Omental fat pad (tissue), 4 donors: ENCODE measurements around the gene PDE6C. TPM values are rescaled to one million over a fixed set of nuclear protein-coding genes. Genes with fewer than 3 reads are reported as not detected.

ENCODE experiments used
- ATAC-seq: fragments of 150-250 bp; one replicate; pipeline ENCODE4 v1.9.1; 2016; ENCODE audit warnings: mild to moderate bottlenecking, moderate library complexity; ENCODE audit not compliant: low FRiP score
- DNase-seq: peaks from one replicate; pipeline ENCODE4 v3.0.0-alpha.2; 2019; ENCODE audit warnings: low spot score
- total RNA-seq, 4 donors: library from RNA; depleted of rRNA; stranded (reverse); fragments of >200 nt; gene quantifications; one replicate each; pipeline ENCODE4 v1.1.0, GENCODE V29; 2016
- TF ChIP-seq, protein P1 (sequence below), 3 donors: fragments of 450-650 bp; IDR thresholded peaks; one replicate each; pipeline ENCODE4 v1.5.1; 2016 to 2017; ENCODE audit warnings: antibody characterized with exemption in 3 of 3, mild to moderate bottlenecking in 3 of 3, moderate library complexity in 2 of 3

PDE6C gene
- total RNA-seq, 4 donors from 2014 or later = not detected

DNA sequence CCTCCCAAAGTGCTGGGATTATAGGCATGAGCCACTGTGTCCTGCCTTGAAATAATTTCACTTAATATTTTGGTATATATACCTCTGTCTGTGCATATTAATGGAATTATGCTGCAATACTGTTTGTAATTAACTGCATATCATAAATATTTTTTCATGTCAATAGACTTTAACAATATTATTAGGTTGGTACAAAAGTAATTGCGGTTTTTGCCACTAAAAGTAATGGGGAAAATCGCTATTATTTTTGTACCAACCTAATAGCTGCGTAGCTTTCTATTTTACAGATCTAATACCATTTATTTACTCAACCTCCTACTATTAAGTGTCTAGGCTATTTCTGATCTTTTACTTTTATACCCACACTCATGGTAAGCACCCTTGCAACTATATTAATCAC, 3.9 kb upstream of the PDE6C start:
- DNase-seq = no peak
- ATAC-seq = no peak
- TF ChIP-seq, protein P1, sequence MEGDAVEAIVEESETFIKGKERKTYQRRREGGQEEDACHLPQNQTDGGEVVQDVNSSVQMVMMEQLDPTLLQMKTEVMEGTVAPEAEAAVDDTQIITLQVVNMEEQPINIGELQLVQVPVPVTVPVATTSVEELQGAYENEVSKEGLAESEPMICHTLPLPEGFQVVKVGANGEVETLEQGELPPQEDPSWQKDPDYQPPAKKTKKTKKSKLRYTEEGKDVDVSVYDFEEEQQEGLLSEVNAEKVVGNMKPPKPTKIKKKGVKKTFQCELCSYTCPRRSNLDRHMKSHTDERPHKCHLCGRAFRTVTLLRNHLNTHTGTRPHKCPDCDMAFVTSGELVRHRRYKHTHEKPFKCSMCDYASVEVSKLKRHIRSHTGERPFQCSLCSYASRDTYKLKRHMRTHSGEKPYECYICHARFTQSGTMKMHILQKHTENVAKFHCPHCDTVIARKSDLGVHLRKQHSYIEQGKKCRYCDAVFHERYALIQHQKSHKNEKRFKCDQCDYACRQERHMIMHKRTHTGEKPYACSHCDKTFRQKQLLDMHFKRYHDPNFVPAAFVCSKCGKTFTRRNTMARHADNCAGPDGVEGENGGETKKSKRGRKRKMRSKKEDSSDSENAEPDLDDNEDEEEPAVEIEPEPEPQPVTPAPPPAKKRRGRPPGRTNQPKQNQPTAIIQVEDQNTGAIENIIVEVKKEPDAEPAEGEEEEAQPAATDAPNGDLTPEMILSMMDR (IDR thresholded peaks at IDR 0.05) = no peak

DNA sequence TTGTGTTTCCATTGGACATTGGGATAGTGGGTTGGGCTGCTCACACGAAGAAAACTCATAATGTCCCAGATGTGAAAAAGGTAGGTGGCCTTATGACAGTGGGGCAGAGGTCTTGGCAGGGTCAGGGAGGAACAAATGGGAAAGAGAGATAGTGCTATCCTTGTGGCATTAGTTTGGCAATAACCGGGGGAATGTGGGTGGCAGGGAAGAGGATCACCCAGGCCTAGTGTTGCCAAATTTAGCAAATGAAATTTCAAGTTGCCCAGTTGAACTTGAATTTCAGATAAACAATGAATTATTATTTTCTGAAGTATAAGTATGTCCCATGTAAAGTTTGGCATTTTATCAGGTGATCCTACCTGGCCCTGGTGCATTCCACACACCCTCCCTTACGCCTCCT, 789 bp downstream of the PDE6C start:
- TF ChIP-seq, protein P1 (IDR thresholded peaks at IDR 0.05) = no peak
- DNase-seq (no peak), ATAC-seq (no peak)

DNA sequence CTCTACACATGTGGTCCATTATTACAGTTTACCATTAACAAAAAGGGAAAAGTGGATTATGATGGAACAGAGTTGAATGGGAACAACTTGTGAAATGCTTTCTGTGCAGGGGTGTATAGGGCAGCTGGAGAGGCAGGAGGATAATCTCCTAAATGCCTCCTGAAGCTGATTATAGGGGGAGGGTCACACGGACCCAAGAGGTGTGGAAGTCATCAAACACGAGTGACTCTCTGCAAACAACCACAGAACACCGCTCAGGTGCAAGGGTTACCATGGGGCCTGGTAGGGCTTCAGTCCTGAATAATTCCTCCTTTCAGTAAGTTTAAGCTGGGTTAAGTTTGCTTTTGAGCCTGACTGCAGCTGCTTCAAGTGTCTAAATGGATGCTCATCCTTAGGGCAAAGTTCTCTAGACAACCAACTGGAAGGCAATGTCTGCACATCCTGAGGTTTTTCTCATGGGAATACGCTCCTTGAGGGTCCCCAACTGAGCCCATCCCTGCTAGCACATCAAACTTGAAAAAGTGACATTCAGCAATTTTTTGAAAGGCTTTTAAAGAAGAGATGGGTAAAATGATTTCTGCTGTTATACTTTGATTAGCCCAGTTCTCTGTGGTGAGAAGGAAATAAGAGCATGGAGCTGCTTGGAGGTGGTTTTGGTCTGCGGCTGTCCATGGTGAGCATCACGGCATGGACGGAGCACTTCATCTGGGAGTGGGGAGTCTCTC, 1.9 kb downstream of the PDE6C start:
- no peak for DNase-seq
- TF ChIP-seq, protein P1 (IDR thresholded peaks at IDR 0.05) = no peak
- ATAC-seq = no peak

DNA sequence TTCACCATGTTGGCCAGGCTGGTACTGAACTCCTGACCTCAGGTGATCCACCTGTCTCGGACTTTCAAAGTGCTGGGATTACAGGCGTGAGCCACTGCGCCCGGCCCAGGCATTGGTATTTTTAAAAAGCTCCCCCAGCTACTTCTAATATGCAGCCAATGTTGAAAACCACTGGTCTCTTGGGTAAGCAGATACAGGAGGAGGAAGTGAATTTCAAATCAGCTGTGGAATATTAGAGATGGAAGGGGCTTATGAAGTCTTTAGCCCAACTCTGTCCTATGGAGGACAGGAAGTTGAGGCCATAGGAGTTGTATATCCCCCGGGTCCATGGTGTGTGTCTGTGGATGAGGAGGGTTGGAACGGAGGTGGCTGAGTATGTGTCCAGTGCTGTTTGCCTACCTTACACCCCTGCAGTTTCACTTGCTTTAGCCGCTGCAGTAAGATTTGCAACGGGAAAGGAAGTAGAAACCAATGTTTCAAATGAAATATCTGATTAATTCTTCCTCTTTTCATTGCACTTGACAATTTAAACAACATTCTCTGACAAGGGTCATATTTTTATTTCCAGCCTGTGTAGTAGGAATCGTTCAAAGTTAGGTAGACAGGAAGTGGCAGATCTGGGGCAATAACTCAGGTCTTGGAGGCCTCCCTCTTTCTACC, 3.4 kb downstream of the PDE6C start:
- DNase-seq (no peak), ATAC-seq (no peak)
- TF ChIP-seq, protein P1 (IDR thresholded peaks at IDR 0.05) = no peak

DNA sequence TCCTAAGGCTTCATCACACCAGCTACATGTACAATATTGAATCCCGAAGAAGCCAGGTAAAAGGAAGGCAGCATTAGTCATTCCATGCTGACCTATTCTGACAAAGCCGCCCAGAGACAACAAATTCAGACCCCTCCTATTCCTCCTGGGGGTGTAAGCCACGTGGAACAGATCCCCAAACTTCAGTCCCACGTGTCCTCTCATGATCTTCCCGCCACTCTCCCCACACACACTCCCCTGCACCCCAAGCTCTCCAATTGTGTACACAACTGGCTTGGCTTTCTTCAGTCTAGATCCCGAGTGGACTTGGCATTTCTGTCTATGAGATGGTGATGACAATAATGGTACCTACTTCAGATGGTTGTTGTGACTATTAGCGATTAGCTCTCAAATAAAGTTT, 8.6 kb downstream of the PDE6C start:
- TF ChIP-seq, protein P1 (IDR thresholded peaks at IDR 0.05) = no peak
- ATAC-seq (no peak), DNase-seq (no peak)

DNA sequence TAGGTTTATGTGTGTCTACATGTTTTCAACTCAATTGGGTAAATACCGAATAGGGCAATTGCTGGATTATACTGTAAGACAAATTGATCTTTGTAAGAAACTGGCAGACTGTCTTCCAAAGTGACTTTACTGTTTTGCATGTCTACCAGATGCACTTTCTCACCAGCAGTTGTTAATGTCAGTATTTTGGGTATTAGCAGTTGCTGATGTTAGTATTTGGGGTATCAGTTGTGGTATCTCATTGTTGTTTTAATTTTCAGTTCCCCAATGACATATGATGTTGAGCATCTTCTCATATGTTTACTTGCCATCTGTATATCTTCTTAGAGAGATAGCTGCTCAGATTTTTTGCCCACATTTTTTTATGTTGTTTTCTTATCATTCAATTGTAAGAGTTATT, 10.6 kb downstream of the PDE6C start:
- ATAC-seq (no peak), DNase-seq (no peak)
- TF ChIP-seq, protein P1 (IDR thresholded peaks at IDR 0.05) = no peak

DNA sequence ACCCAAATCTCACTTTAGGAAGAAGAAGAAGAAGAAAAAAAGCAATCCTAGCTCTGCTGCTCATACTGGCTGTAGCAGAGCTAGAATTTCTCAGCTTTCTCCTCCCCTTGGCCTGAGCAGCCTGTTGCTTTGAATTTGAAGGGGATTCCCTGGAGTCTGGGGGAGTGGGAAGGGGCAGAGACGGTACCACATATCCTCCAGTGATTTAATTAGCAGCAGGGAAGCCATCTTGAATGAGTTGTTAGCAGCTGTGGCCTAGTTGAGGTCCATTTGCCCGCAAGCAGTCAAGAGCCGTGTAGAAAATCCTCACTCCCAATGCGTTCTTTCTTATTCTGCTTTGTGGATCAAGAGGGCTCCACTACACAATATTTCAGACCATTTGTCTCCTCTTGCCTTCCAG, 16.5 kb downstream of the PDE6C start:
- no peak for ATAC-seq
- TF ChIP-seq, protein P1 (IDR thresholded peaks at IDR 0.05) = no peak
- no peak for DNase-seq
